MM.1S (cell line): Measurements from ENCODE around the gene DSCAML1.

Experiments used
- EZH2 ChIP-seq: fragments of 300-600 bp; sonication (generic); optimal IDR thresholded peaks from 2 replicates; pipeline ENCODE3; 2017; ENCODE audit warnings: low read depth, mild to moderate bottlenecking, antibody characterized with exemption, low read length, mixed read lengths
- TF ChIP-seq, protein P1 (sequence below): fragments of 300-600 bp; sonication (generic); IDR thresholded peaks from 2 replicates; pipeline ENCODE4 v1.5.1; 2016; ENCODE audit warnings: antibody characterized with exemption, low read length, mixed read lengths

DNA sequence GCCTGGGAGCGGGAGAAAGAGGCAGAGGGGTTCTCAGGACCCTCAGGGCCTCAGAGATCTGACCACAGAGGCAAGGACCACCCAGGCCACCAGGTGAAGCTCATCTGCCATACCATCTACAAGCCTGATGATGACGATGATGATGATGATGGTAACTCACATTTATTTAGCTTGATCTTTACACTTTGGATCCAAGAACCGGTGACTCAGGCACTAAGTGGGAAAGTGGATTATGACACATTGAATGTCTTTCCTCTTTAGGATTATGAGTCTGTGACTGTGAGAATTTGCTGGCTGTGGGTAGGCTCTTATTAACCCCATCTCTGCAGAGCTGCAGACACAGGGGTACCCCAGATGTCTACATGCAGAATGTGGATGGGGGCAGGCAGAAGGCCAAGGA lies 110.3 kb downstream of the DSCAML1 start:
- no peak for TF ChIP-seq EZH2
- TF ChIP-seq, protein P1, sequence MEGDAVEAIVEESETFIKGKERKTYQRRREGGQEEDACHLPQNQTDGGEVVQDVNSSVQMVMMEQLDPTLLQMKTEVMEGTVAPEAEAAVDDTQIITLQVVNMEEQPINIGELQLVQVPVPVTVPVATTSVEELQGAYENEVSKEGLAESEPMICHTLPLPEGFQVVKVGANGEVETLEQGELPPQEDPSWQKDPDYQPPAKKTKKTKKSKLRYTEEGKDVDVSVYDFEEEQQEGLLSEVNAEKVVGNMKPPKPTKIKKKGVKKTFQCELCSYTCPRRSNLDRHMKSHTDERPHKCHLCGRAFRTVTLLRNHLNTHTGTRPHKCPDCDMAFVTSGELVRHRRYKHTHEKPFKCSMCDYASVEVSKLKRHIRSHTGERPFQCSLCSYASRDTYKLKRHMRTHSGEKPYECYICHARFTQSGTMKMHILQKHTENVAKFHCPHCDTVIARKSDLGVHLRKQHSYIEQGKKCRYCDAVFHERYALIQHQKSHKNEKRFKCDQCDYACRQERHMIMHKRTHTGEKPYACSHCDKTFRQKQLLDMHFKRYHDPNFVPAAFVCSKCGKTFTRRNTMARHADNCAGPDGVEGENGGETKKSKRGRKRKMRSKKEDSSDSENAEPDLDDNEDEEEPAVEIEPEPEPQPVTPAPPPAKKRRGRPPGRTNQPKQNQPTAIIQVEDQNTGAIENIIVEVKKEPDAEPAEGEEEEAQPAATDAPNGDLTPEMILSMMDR = no peak
